Ishikawa (cell line): ENCODE data around the gene SETBP1.
A peak's percentile ranks its signal among the peaks of the same experiment; 100 is the strongest.

Experiments used
- CEBPB ChIP-seq: IDR thresholded peaks from 2 replicates; pipeline ENCODE4 v1.6.1; 2012
- CREB1 ChIP-seq: IDR thresholded peaks from 2 replicates; pipeline ENCODE4 v1.6.1; 2012; ENCODE audit warnings: low read depth
- EGR1 ChIP-seq: IDR thresholded peaks from 2 replicates; pipeline ENCODE4 v1.6.1; 2012
- EP300 ChIP-seq: IDR thresholded peaks from 2 replicates; pipeline ENCODE4 v1.6.1; 2012; ENCODE audit warnings: borderline replicate concordance
- FOXM1 ChIP-seq: IDR thresholded peaks from 2 replicates; pipeline ENCODE4 v1.6.1; 2012; ENCODE audit warnings: low read depth, borderline replicate concordance
- MAX ChIP-seq: IDR thresholded peaks from 2 replicates; pipeline ENCODE4 v1.6.1; 2012
- NFIC ChIP-seq: IDR thresholded peaks from 2 replicates; pipeline ENCODE4 v1.6.1; 2012
- RAD21 ChIP-seq: IDR thresholded peaks from 2 replicates; pipeline ENCODE4 v1.6.1; 2012; ENCODE audit warnings: low read depth
- REST ChIP-seq: IDR thresholded peaks from 2 replicates; pipeline ENCODE4 v1.6.1; 2012; ENCODE audit warnings: low read depth, mild to moderate bottlenecking
- TAF1 ChIP-seq: IDR thresholded peaks from 2 replicates; pipeline ENCODE4 v1.6.1; 2012; ENCODE audit warnings: low read depth, mild to moderate bottlenecking
- TCF12 ChIP-seq: IDR thresholded peaks from 2 replicates; pipeline ENCODE4 v1.6.1; 2012; ENCODE audit warnings: low read depth
- TEAD4 ChIP-seq: IDR thresholded peaks from 2 replicates; pipeline ENCODE4 v1.6.1; 2012
- USF1 ChIP-seq: IDR thresholded peaks from 2 replicates; pipeline ENCODE4 v1.6.1; 2012
- YY1 ChIP-seq: IDR thresholded peaks from 2 replicates; pipeline ENCODE4 v1.6.1; 2012; ENCODE audit warnings: low read depth
- ZBTB7A ChIP-seq: IDR thresholded peaks from 2 replicates; pipeline ENCODE4 v1.6.1; 2012; ENCODE audit warnings: low read depth

SETBP1 gene

GRCh38 chr18:44678725-44679055 is 2.0 kb upstream of the SETBP1 start:
- TF ChIP-seq REST (no peak), CEBPB (no peak), EGR1 (no peak), MAX (no peak), NFIC (no peak), USF1 (no peak), YY1 (no peak)

- peak; percentile 93 for TF ChIP-seq ZBTB7A
- peak; percentile 40 for TF ChIP-seq MAX
- peak; percentile 71 for TF ChIP-seq RAD21
- no peak for TF ChIP-seq USF1
- TF ChIP-seq EGR1 = no peak
- no peak for TF ChIP-seq CREB1
- peak; percentile 55; the same call in 1 of the 2 replicates for TF ChIP-seq TAF1
These were observed 1.4 kb upstream of the SETBP1 start for GRCh38 chr18:44679056-44679913.

GRCh38 chr18:44679914-44680272 is 795 bp upstream of the SETBP1 start:
- peak; percentile 79 for TF ChIP-seq YY1
- TF ChIP-seq MAX = peak; percentile 32; the same call in 1 of the 2 replicates
- no peak for TF ChIP-seq REST

GRCh38 chr18:44681076-44681970 is 635 bp downstream of the SETBP1 start:
- TF ChIP-seq REST (no peak), RAD21 (no peak), CEBPB (no peak), USF1 (no peak), CREB1 (no peak), FOXM1 (no peak), ZBTB7A (no peak), MAX (no peak), YY1 (no peak), TCF12 (no peak), NFIC (no peak), EP300 (no peak), EGR1 (no peak), TAF1 (no peak), TEAD4 (no peak)
